Esophagus muscularis mucosa (tissue), 4 donors: Measurements from ENCODE around the gene FTO. TPM values are rescaled to one million over a fixed set of nuclear protein-coding genes. Genes with fewer than 3 reads are reported as not detected.

ENCODE experiments used
- DNase-seq: peaks from one replicate; pipeline ENCODE4 v3.0.0-alpha.2; 2017; ENCODE audit errors: extremely low spot score
- H3K27ac ChIP-seq, 4 donors: fragments of 200-600 bp; sonication (generic); replicated peaks in 1 of 4; 1 replicate in 3 of 4; 2 replicates in 1 of 4; pipeline ENCODE4 v1.5.1; 2016 to 2019; ENCODE audit warnings: mild to moderate bottlenecking in 1 of 4
- H3K27me3 ChIP-seq, 4 donors: fragments of 200-600 bp; sonication (generic); one replicate each; pipeline versions ENCODE4 v1.5.1 to v1.6.0; 2016 to 2019
- H3K36me3 ChIP-seq, 4 donors: fragments of 200-600 bp; sonication (generic); one replicate each; pipeline ENCODE4 v1.5.1; 2016 to 2019
- H3K4me1 ChIP-seq, 4 donors: fragments of 200-600 bp; sonication (generic); one replicate each; pipeline ENCODE4 v1.5.1; 2016 to 2019
- H3K4me3 ChIP-seq, 4 donors: fragments of 200-600 bp; sonication (generic); 1 replicate in 2 of 4; 2 replicates in 2 of 4; pipeline ENCODE4 v1.5.1; 2016 to 2019; ENCODE audit warnings: mild to moderate bottlenecking in 4 of 4, moderate library complexity in 1 of 4
- H3K9me3 ChIP-seq, 4 donors: fragments of 200-600 bp; sonication (generic); 1 replicate in 3 of 4; 2 replicates in 1 of 4; pipeline ENCODE4 v1.5.1; 2016 to 2019
- CTCF ChIP-seq, 3 experiments: fragments of 200-600 bp in 2 of 3; fragments of 450-650 bp in 1 of 3; sonication (generic) in 2 of 3; IDR thresholded peaks; one replicate each; pipeline ENCODE4 v1.5.1; 2017 to 2019; ENCODE audit warnings: antibody characterized with exemption in 3 of 3, mild to moderate bottlenecking in 2 of 3, moderate library complexity in 1 of 3
- EP300 ChIP-seq: sonication (generic); formaldehyde crosslinking; IDR thresholded peaks from one replicate; pipeline ENCODE4 v1.6.1; 2017; ENCODE audit warnings: antibody characterized with exemption
- POLR2A ChIP-seq: fragments of 450-650 bp; IDR thresholded peaks from one replicate; pipeline ENCODE4 v1.6.1; 2017; ENCODE audit warnings: antibody characterized with exemption, moderate library complexity, mild to moderate bottlenecking, low read depth
- POLR2AphosphoS5 ChIP-seq, 2 donors: sonication (generic); formaldehyde crosslinking; IDR thresholded peaks; one replicate each; pipeline ENCODE4 v1.6.1; 2017; ENCODE audit warnings: antibody characterized with exemption in 2 of 2
- WGBS: methylation state at CpG from one replicate; pipeline ENCODE4 v1.1.5; 2018; 5-methylcytosine and 5-hydroxymethylcytosine counted together
- intact Hi-C: fragments of 100-400 bp; cut with DNase I; formaldehyde crosslinking; loops from one replicate; pipeline ENCODE4 v1.15.1; 2023
- total RNA-seq, 4 donors: library from RNA; depleted of rRNA; stranded (reverse); fragments of >200 nt; gene quantifications; one replicate each; pipeline versions ENCODE4 v1.1.0 to v1.2.1, GENCODE V29; 2016

FTO gene
- total RNA-seq, 4 donors from 2014 or later, result 101 to 121 (median 112) TPM

GRCh38 chr16:54194334-54194743 lies 490.4 kb downstream of the FTO start:
- intact Hi-C loops, result no loop called here
- peak overlapping the region; percentile 22 to 43 (median 38) for H3K4me3 ChIP-seq
- no peaks in the 10 kb centered on the region for H3K36me3 ChIP-seq
- peaks cover 4 to 15% (median 12%) of the 10 kb centered on the region in 4 donors for H3K4me1 ChIP-seq
- WGBS, result 67% methylated on average over 1 of the region's 24 CpGs
- H3K27me3 ChIP-seq, result peaks cover 0 to 17% (median 0%) of the 10 kb centered on the region in 4 donors
- H3K9me3 ChIP-seq, result peaks cover 0 to 17% (median 5%) of the 10 kb centered on the region in 4 donors
- peak overlapping the region; percentile 43 to 64 (median 52) for H3K27ac ChIP-seq
- TF ChIP-seq EP300, result no peak
- TF ChIP-seq POLR2A, result no peak
- no peak for DNase-seq

- DNase-seq, result no peak
- 75% methylated on average over 5 of the region's 5 CpGs for WGBS
- peaks cover 0 to 8% (median under 1%) of the 10 kb centered on the region in 4 donors for H3K9me3 ChIP-seq
- H3K4me1 ChIP-seq, result peaks cover 4 to 15% (median 12%) of the 10 kb centered on the region in 4 donors
- H3K4me3 ChIP-seq, result no peak overlapping the region
- intact Hi-C loops, result no loop called here
- TF ChIP-seq CTCF (IDR thresholded peaks at IDR 0.05) (no peak), POLR2AphosphoS5 (IDR thresholded peaks at IDR 0.05) (no peak), POLR2A (no peak), EP300 (no peak)
- H3K36me3 ChIP-seq, result no peaks in the 10 kb centered on the region
- peaks cover 0 to 24% (median 0%) of the 10 kb centered on the region in 4 donors for H3K27me3 ChIP-seq
- no peak overlapping the region for H3K27ac ChIP-seq
Measured at GRCh38 chr16:54197758-54198157, 493.8 kb downstream of the FTO start.

- Histone ChIP-seq H3K4me1 (peaks cover 0 to 2% (median 0%) of the 10 kb centered on the region in 4 donors), H3K4me3 (no peak overlapping the region), H3K27me3 (peaks cover 0 to 10% (median 0%) of the 10 kb centered on the region in 4 donors), H3K9me3 (no peaks in the 10 kb centered on the region), H3K27ac (no peak overlapping the region), H3K36me3 (no peaks in the 10 kb centered on the region)
- no peak for TF ChIP-seq POLR2A
- no peak for TF ChIP-seq CTCF (IDR thresholded peaks at IDR 0.05)
- no peak for TF ChIP-seq EP300
- TF ChIP-seq POLR2AphosphoS5 (IDR thresholded peaks at IDR 0.05), result no peak
- 71% methylated on average over 14 of the region's 19 CpGs for WGBS
- intact Hi-C loops, result no loop called here
- DNase-seq, result no peak
Measured at GRCh38 chr16:54199487-54200160, 495.7 kb downstream of the FTO start.

- TF ChIP-seq EP300 (no peak), POLR2A (no peak), POLR2AphosphoS5 (IDR thresholded peaks at IDR 0.05) (no peak), CTCF (IDR thresholded peaks at IDR 0.05) (no peak)
- no peak overlapping the region for H3K4me3 ChIP-seq
- H3K4me1 ChIP-seq, result no peaks in the 10 kb centered on the region
- 88% methylated on average over 3 of the region's 3 CpGs for WGBS
- H3K36me3 ChIP-seq, result no peaks in the 10 kb centered on the region
- peaks cover 0 to 13% (median 0%) of the 10 kb centered on the region in 4 donors for H3K27me3 ChIP-seq
- no peak overlapping the region for H3K27ac ChIP-seq
- intact Hi-C loops, result no loop called here
- no peaks in the 10 kb centered on the region for H3K9me3 ChIP-seq
- no peak for DNase-seq
Measured at GRCh38 chr16:54200161-54200534, 496.2 kb downstream of the FTO start.

- no peak for TF ChIP-seq POLR2AphosphoS5 (IDR thresholded peaks at IDR 0.05)
- TF ChIP-seq POLR2A, result no peak
- TF ChIP-seq EP300, result no peak
- no peak for TF ChIP-seq CTCF (IDR thresholded peaks at IDR 0.05)
- intact Hi-C loops, result no loop called here
- DNase-seq, result no peak
- H3K27ac ChIP-seq, result no peak overlapping the region
- H3K4me1 ChIP-seq, result no peaks in the 10 kb centered on the region
- H3K4me3 ChIP-seq, result no peak overlapping the region
- H3K27me3 ChIP-seq, result peaks cover 0 to 13% (median 0%) of the 10 kb centered on the region in 4 donors
- no peaks in the 10 kb centered on the region for H3K9me3 ChIP-seq
- H3K36me3 ChIP-seq, result no peaks in the 10 kb centered on the region
- WGBS, result 78% methylated on average over 1 of the region's 1 CpG
Measured at GRCh38 chr16:54200720-54201119, 496.8 kb downstream of the FTO start.
